Testis (tissue), 2 donors: ENCODE results near the gene ARHGEF39.

Experiments used
- POLR2A ChIP-seq: fragments of 450-650 bp; IDR thresholded peaks from one replicate; pipeline ENCODE4 v1.6.1; 2017; ENCODE audit warnings: antibody characterized with exemption, mild to moderate bottlenecking, moderate library complexity
- TF ChIP-seq, protein P1 (sequence below), 3 experiments: fragments of 450-650 bp in 2 of 3; fragments of 200-600 bp in 1 of 3; sonication (generic) in 1 of 3; IDR thresholded peaks; one replicate each; pipeline ENCODE4 v1.5.1; 2016 to 2019; ENCODE audit warnings: antibody characterized with exemption in 3 of 3, mild to moderate bottlenecking in 2 of 3, moderate library complexity in 1 of 3

DNA sequence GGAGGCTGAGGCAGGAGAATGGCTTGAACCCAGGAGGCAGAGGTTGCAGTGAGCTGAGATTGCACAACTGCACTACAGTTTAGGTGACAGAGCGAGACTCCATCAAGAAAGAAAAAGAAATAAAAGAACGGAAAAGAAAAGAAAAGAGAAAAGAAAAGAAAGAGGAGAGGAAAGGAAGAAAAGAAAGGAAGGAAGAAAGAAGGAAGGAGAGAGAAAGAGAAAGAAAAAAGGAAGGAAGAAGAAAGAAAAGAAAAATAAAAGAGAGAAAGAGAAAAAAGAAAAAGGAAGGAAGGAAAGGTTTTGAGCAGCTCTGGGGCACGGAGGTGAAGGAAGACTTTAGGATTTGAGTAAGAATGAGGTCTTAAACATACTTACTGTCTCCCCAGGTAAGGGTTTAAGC is 48.6 kb upstream of the ARHGEF39 start:
- TF ChIP-seq, protein P1, sequence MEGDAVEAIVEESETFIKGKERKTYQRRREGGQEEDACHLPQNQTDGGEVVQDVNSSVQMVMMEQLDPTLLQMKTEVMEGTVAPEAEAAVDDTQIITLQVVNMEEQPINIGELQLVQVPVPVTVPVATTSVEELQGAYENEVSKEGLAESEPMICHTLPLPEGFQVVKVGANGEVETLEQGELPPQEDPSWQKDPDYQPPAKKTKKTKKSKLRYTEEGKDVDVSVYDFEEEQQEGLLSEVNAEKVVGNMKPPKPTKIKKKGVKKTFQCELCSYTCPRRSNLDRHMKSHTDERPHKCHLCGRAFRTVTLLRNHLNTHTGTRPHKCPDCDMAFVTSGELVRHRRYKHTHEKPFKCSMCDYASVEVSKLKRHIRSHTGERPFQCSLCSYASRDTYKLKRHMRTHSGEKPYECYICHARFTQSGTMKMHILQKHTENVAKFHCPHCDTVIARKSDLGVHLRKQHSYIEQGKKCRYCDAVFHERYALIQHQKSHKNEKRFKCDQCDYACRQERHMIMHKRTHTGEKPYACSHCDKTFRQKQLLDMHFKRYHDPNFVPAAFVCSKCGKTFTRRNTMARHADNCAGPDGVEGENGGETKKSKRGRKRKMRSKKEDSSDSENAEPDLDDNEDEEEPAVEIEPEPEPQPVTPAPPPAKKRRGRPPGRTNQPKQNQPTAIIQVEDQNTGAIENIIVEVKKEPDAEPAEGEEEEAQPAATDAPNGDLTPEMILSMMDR (IDR thresholded peaks at IDR 0.05): no peak
- TF ChIP-seq POLR2A: no peak
